Renal cortex interstitium (tissue), 11 donors: ENCODE data around the gene MMEL1. TPM values are rescaled to one million over a fixed set of nuclear protein-coding genes. Genes with fewer than 3 reads are reported as not detected.
A peak's percentile ranks its signal among the peaks of the same experiment; 100 is the strongest.
"Not testable (repeated sequence)": the region's sequence is repeated elsewhere in the genome, so short reads cannot be mapped to it uniquely, and the experiment has no call there.

Experiments
- DNase-seq, 11 donors: peaks; one replicate each; pipeline ENCODE4 v3.0.0-alpha.2; 2013; ENCODE audit warnings: low read depth in 9 of 11, low spot score in 4 of 11; ENCODE audit errors: extremely low read depth in 1 of 11
- polyA plus RNA-seq, 3 donors: library from polyadenylated mRNA; unstranded; fragments of 120-200 nt; gene quantifications; one replicate each; pipeline ENCODE4 v1.2.1, GENCODE V29; 2013; ENCODE audit not compliant: insufficient read length in 3 of 3

Gene MMEL1
- polyA plus RNA-seq, 3 donors = 1.9 to 2.9 (median 2.8) TPM

DNA sequence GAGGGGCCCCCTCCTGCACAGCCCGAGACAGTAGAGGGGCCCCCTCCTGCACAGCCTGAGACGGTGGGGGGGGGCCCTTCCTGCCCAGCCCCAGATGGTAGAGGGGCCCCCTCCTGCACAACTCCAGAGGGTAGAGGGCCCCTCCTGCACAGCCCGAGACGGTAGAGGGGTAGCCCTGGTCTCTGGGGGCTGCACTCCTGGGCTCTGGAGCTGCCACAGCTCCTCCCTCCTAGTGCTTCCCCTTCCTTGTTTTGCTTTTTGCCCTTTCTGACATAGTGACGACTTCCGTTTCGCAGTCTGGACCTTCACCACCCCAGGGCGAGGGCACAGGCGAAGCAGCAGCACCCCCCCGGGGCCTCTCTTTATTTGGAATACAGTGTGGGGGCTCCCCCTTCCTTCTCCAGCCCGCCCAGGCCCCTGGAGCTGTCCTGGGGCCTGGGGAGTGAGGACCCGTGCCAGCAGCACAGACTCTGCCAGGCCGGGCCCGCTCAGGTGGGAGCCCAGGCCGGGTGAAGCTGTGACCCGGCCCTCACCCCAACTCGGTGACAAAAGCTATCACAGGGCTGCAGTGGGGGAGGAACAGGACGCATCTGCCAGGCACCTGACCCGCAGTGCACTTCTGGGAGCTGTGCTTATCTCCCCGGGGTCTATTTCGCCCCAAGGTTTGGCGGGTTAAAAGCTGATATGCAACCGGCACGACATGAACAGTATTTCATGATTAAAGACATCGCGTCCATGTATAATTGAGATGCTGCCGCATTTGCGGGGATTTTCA is 47.3 kb downstream of the MMEL1 start:
- peak in 3 of 11 donors; percentile 35 to 61 (median 38) for DNase-seq

- no peak for DNase-seq
Observed at GRCh38 chr1:2584686-2585317, 48.0 kb downstream of the MMEL1 start.

- no peak for DNase-seq
Observed at GRCh38 chr1:2583871-2584351, 48.9 kb downstream of the MMEL1 start.

DNA sequence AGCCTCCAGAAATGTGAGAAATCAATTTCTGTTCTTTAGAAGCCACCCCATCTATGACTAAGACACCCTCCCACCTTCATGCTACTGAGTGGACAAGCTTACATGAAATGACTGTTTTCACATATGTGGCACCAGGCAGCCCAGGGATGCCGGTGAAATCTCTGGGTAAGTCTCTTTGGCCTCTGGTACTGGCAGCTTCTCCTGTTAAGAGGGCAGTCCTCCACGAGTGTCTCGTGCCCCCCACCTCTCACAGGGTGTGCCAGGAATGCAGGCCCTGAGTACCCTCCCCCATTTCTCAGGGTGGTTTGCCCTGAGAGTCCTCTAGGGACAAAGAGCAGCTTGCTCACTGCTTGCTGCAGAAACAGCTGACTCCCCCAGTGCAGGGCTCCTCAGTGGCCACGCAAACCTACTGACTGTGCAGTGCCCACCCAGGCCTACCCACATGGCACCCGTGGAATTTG is 49.5 kb downstream of the MMEL1 start:
- no peak for DNase-seq

- no peak for DNase-seq
Observed at GRCh38 chr1:2582391-2582790, 50.4 kb downstream of the MMEL1 start.

GRCh38 chr1:2580691-2581090 is 52.1 kb downstream of the MMEL1 start:
- no peak for DNase-seq

- DNase-seq = no peak
Observed at GRCh38 chr1:2578758-2579118, 54.1 kb downstream of the MMEL1 start.

DNA sequence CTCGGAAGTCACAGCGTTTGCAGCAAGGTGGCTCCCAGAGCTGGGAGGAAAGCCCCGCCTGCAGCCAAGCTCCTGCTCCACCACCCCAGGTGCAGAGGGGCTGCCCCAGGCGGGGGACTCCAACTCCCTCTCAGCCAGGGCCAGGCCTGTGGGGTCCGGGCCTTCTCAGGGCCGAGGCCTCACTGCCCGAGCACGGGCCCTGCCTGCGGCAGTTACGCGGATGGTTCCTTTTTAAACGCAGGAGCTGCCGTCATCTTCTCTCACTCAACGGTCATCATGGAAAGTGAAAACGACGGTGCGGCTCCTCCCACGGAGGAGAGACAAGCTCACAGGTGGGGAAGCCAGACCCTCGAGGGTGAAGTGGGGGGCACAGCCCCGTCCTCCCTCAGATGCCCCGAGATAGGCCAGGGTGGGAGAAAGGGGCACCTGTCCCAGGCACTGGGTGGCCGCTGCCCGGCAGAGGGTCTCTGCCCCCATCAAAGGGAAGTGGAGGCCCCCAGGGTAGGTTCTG is 55.2 kb downstream of the MMEL1 start:
- not testable (repeated sequence) for DNase-seq

DNA sequence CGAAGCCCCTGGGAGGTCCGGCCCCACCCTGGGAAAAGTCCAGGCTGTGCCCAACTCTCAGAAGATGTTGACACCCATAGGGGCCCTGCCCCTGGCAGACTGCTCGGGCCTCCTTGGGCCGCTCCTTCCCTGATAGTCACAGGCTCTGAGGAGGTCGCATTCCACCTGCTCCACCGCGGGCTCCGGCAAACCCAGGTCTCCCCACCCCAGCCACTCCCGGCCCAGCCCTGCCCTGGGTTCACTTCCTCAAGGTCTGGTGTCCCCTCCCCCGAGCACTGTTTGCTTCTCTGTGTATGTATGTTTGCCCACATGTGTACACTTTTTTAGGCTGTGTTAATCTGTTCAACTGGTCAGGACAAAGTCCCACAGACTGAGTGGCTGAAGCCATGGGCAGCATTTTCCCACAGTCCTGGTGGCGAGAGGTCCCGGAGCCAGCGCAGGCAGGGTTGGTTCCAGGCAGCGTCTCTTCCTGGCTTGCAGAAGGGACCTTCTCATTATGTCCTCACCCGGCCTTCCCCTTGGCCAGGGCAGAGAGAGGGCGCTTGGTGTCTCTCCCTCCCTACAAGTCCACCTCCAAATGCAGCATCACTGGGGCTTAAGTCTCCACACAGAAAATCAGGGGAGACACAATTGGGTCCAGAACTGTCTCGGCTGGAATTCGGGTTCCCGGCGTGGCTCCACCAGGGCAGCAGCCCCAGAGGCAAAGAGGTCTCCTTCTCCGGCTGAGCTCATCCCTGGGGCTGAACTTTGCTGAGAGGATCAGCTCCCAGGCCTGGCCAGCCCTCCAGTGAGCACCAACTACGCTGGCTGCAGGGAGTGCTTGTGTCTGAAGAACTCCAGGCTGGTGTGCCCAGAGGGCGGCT is 56.8 kb downstream of the MMEL1 start:
- no peak for DNase-seq

- no peak for DNase-seq
Observed at GRCh38 chr1:2574350-2574749, 58.5 kb downstream of the MMEL1 start.

- no peak for DNase-seq
Observed at GRCh38 chr1:2573250-2573920, 59.4 kb downstream of the MMEL1 start.

- no peak for DNase-seq
Observed at GRCh38 chr1:2571348-2571747, 61.5 kb downstream of the MMEL1 start.

- no peak for DNase-seq
Observed at GRCh38 chr1:2570332-2570731, 62.5 kb downstream of the MMEL1 start.

DNA sequence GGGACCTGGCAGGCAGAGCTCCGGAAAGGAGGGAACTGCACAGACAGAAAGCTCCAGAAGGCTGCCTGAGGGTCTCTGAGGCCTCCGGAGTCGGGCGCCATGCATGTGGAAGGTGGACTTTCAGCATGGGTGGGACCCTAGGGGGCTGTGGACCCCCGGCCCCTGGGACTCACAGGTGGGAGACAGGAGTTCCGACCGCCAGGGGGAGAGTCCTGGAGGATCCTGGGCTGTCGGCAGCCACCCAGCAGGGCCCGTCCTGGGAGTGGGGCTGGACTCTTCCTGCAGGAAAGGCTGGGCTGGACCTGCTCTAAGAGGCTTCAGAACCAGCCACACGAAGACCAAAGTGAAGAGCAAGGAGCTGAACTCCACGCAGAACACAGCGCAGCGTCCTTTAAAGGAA is 63.1 kb downstream of the MMEL1 start:
- DNase-seq = not testable (repeated sequence)

DNA sequence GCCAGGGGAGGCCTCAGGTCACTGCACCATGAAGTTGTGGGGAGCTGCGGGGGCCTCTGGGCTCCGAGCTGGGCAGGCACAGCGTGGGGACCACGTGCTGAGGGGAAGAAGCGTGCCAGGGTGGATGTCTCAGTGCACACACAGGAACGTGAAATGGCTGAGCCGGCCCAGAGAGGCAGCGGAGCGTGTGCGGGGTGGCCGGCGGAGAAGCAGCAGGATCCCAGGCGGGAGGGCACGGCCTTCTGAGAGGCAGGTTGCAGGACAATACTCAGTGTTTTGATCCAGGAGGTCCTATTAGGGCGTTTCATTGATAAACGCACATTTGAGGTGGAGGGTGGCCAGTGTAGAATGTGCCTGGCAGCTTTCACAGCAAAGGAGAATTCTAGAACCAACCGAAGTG is 63.8 kb downstream of the MMEL1 start:
- no peak for DNase-seq

GRCh38 chr1:2568187-2568816 is 64.5 kb downstream of the MMEL1 start:
- DNase-seq = not testable (repeated sequence)

DNA sequence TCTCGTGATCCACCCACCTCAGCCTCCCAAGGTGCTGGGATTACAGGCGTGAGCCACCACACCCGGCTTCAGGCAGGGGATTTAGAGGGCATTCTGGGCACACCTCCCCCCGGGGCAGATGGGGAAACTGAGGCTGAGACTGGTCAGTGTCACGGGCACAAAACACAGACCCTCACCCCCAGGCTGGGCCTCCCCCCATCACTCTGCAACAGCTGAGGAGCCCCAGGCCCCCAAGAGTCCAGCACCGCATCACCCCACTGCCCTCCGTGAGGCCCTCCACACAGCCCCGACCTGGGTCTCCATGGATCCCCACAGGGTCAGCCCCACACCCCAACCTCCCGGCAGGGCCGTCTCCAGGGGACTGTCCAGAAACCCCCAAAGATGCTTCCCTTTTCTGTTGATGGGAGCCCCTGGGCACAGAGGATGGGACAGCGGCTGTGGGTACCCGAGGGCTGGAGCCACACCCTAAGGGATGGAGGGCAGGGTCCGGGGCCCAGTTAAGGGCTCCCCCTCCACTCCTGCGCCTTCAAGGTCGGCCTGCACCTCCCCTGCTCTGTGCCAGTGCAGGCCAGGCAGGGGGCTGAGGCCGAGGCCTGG is 65.6 kb downstream of the MMEL1 start:
- no peak for DNase-seq
